ENCODE data around the gene DIAPH2.

GRCh38 chrX:96985046-96985445 is 300.4 kb downstream of the DIAPH2 start:
- TF ChIP-seq CTCF (conservative IDR thresholded peaks at IDR 0.05; ENCODE audit: low read depth, low read length) (no peak), EZH2 (IDR thresholded peaks at IDR 0.05; ENCODE audit: borderline replicate concordance, low read depth, low read length, poor library complexity, severe bottlenecking) (no peak)
